Measurements from ENCODE around the gene C1QTNF6.

DNA sequence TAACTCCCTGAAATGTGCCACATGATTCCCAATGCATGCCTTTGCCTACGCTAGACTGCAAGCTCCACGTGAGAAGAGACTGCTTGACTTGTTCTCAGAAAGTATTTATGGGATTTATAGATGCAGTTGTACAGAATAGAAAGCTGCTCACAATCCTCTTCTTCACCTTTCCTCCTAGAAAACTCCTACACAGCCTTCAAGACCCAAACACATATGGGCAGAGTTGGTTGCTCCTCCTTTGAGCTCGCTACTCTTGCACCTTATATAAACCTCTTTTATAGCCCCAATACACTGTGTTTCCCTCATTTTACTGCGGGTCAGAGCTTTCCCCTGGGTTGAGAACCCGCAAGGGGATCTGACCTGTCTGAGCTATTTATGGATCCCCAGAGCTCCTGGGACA, 16.4 kb downstream of the C1QTNF6 start:
- no peak for TF ChIP-seq CTCF (conservative IDR thresholded peaks at IDR 0.05; ENCODE audit: low read depth in 2 of 2)
- no peak for TF ChIP-seq ETS1 (IDR thresholded peaks at IDR 0.05)
- TF ChIP-seq POLR2AphosphoS5 (IDR thresholded peaks at IDR 0.05; ENCODE audit: low read depth) = no peak
- no peak for TF ChIP-seq EZH2 (IDR thresholded peaks at IDR 0.05; ENCODE audit: low read depth, unreplicated experiment)
